WTC11 (cell line): Measurements from ENCODE around the gene PARVG. TPM values are rescaled to one million over a fixed set of nuclear protein-coding genes. Genes with fewer than 3 reads are reported as not detected.
A peak's percentile ranks its signal among the peaks of the same experiment; 100 is the strongest.

Experiments used
- ATAC-seq: fragments of 200-7000 bp; cut with Tn5 transposase; 2 replicates; pipeline ENCODE4 v1.10.0; 2021; ENCODE audit warnings: mild to moderate bottlenecking, moderate library complexity
- Bru-seq: library from RNA; stranded (reverse); fragments of 400-500 nt; gene quantifications from one replicate; lab custom pipeline; 2021; lab: Mats Ljungman, UMichigan
- CTCF ChIA-PET: fragments of 300-600 bp; sonication (Branson Sonifier 250); formaldehyde crosslinking; loops from one replicate; lab custom pipeline; 2021; ENCODE audit warnings: antibody characterized with exemption; lab: Charles Lee
- POLR2A ChIA-PET: fragments of 350-600 bp; sonication (Branson Sonifier 250); formaldehyde crosslinking; loops from one replicate; lab custom pipeline; 2021; ENCODE audit warnings: antibody characterized with exemption; lab: Charles Lee
- DNase-seq: peaks from one replicate; pipeline ENCODE4 v3.0.0; 2021; ENCODE audit warnings: low spot score
- H3K27ac Mint-ChIP-seq: 2 replicates; pipeline ENCODE4 v1.8.0; 2021; ENCODE audit warnings: mixed read lengths
- H3K27me3 Mint-ChIP-seq: 2 replicates; pipeline ENCODE4 v1.8.0; 2021; ENCODE audit warnings: low read depth, mild to moderate bottlenecking, moderate library complexity, mixed read lengths
- H3K36me3 Mint-ChIP-seq: 2 replicates; pipeline ENCODE4 v1.8.0; 2021; ENCODE audit warnings: mixed read lengths
- H3K4me1 Mint-ChIP-seq: 2 replicates; pipeline ENCODE4 v1.8.0; 2022; ENCODE audit warnings: mixed read lengths
- H3K4me3 Mint-ChIP-seq: 2 replicates; pipeline ENCODE4 v1.8.0; 2021; ENCODE audit warnings: mild to moderate bottlenecking, moderate library complexity, mixed read lengths
- H3K9me3 Mint-ChIP-seq: 2 replicates; pipeline ENCODE4 v1.8.0; 2021; ENCODE audit warnings: mixed read lengths
- ATF1 ChIP-seq: sonication (generic); formaldehyde crosslinking; IDR thresholded peaks from 2 replicates; pipeline ENCODE4 v1.8.1; 2023; ENCODE audit warnings: mild to moderate bottlenecking, moderate library complexity, missing genetic modification reagents
- GRHL2 ChIP-seq: fragments of 250-450 bp; sonication (Bioruptor Pico); IDR thresholded peaks from 2 replicates; pipeline ENCODE4 v1.8.0; 2022; ENCODE audit warnings: mild to moderate bottlenecking, moderate library complexity; ENCODE audit not compliant: insufficient replicate concordance, severe bottlenecking
- JAZF1 ChIP-seq: fragments of 250-450 bp; sonication (Bioruptor Pico); IDR thresholded peaks from 2 replicates; pipeline ENCODE4 v1.9.0; 2021; ENCODE audit warnings: moderate library complexity, mild to moderate bottlenecking, inconsistent platforms
- NFYB ChIP-seq: sonication (generic); formaldehyde crosslinking; conservative IDR thresholded peaks from 2 replicates; pipeline ENCODE4 v1.8.0; 2022; ENCODE audit warnings: low read depth, missing genetic modification reagents
- NR1H2 ChIP-seq: sonication (generic); formaldehyde crosslinking; IDR thresholded peaks from 2 replicates; pipeline ENCODE4 v1.9.0; 2021; ENCODE audit warnings: mild to moderate bottlenecking, moderate library complexity, missing genetic modification reagents
- SOX15 ChIP-seq: fragments of 250-450 bp; sonication (Bioruptor Pico); IDR thresholded peaks from 2 replicates; pipeline ENCODE4 v1.9.0; 2021; ENCODE audit warnings: mild to moderate bottlenecking
- SP1 ChIP-seq: sonication (generic); formaldehyde crosslinking; conservative IDR thresholded peaks from 2 replicates; pipeline ENCODE4 v1.8.1; 2022; ENCODE audit warnings: missing genetic modification reagents
- TP53 ChIP-seq: sonication (generic); formaldehyde crosslinking; IDR thresholded peaks from 2 replicates; pipeline ENCODE4 v1.8.1; 2023; ENCODE audit warnings: mild to moderate bottlenecking, missing genetic modification reagents
- USF2 ChIP-seq: sonication (generic); formaldehyde crosslinking; IDR thresholded peaks from 2 replicates; pipeline ENCODE4 v1.8.1; 2023; ENCODE audit warnings: mild to moderate bottlenecking, missing genetic modification reagents, moderate library complexity
- ZNF232 ChIP-seq: sonication (generic); formaldehyde crosslinking; IDR thresholded peaks from 2 replicates; pipeline ENCODE4 v1.8.0; 2022; ENCODE audit warnings: mild to moderate bottlenecking, missing genetic modification reagents
- long read RNA-seq, 3 experiments: library from RNA in 1 of 3; library from capped mRNA in 1 of 3; library from polyadenylated mRNA in 1 of 3; unstranded in 2 of 3; stranded (forward) in 1 of 3; transcript quantifications; one replicate each; pipeline ENCODE4 v2.0.0, GENCODE V29; 2021
- total RNA-seq: library from RNA; stranded (reverse); gene quantifications from 3 replicates; pipeline ENCODE4 v1.2.3, GENCODE V29; 2021
- TF ChIP-seq, protein P1 (sequence below): fragments of 250-450 bp; sonication (Bioruptor Pico); IDR thresholded peaks from 2 replicates; pipeline ENCODE4 v1.9.0; 2021; ENCODE audit warnings: mild to moderate bottlenecking
- TF ChIP-seq, protein P2 (sequence below): sonication (generic); formaldehyde crosslinking; IDR thresholded peaks from 2 replicates; pipeline ENCODE4 v1.8.0; 2023; ENCODE audit warnings: missing genetic modification reagents

The PARVG gene
- total RNA-seq = 0.41 to 0.94 TPM (median 0.69 TPM) in 3 replicates
- percentile 14 among the genes with signal in this experiment for Bru-seq, nascent RNA
- long read RNA-seq, experiment 1, partial matches to known transcripts = 1 of 2 reads
- long read RNA-seq, experiment 1, other reads (novel, unspliced or antisense) = 1 of 2 reads
- long read RNA-seq, experiment 2, partial matches to known transcripts = 0 of 1 reads
- long read RNA-seq, experiment 2, other reads (novel, unspliced or antisense) = 1 of 1 reads
- long read RNA-seq, experiment 3 = 0 reads

- no peaks in the 10 kb centered on the region for H3K9me3 Mint-ChIP-seq
- peaks cover 14% of the 10 kb centered on the region for H3K4me1 Mint-ChIP-seq
- peak; percentile 52 for DNase-seq
- ATAC-seq = peak; percentile 57
- CTCF ChIA-PET = interaction anchor here (1.0 to 1.7 kb wide), 7 partner anchors 10 to 108 kb away, joined by 3 to 6 read pairs (median 4); no protein-coding TSS in a partner anchor
- H3K27me3 Mint-ChIP-seq = no peaks in the 10 kb centered on the region
- 0 out of 2 replicates have a peak within 1 kb of the TSS, but pooled peaks have one; percentile 63 for H3K27ac Mint-ChIP-seq
- POLR2A ChIA-PET = interaction anchor here (0.6 to 0.7 kb wide), 3 partner anchors 11 to 285 kb away, joined by 3 to 4 read pairs (median 3); no protein-coding TSS in a partner anchor
- no peaks in the 10 kb centered on the region for H3K36me3 Mint-ChIP-seq
- TF ChIP-seq, protein P1, sequence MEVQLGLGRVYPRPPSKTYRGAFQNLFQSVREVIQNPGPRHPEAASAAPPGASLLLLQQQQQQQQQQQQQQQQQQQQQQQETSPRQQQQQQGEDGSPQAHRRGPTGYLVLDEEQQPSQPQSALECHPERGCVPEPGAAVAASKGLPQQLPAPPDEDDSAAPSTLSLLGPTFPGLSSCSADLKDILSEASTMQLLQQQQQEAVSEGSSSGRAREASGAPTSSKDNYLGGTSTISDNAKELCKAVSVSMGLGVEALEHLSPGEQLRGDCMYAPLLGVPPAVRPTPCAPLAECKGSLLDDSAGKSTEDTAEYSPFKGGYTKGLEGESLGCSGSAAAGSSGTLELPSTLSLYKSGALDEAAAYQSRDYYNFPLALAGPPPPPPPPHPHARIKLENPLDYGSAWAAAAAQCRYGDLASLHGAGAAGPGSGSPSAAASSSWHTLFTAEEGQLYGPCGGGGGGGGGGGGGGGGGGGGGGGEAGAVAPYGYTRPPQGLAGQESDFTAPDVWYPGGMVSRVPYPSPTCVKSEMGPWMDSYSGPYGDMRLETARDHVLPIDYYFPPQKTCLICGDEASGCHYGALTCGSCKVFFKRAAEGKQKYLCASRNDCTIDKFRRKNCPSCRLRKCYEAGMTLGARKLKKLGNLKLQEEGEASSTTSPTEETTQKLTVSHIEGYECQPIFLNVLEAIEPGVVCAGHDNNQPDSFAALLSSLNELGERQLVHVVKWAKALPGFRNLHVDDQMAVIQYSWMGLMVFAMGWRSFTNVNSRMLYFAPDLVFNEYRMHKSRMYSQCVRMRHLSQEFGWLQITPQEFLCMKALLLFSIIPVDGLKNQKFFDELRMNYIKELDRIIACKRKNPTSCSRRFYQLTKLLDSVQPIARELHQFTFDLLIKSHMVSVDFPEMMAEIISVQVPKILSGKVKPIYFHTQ (CRISPR knock-in tag) = no peak
- TF ChIP-seq NFYB (CRISPR knock-in tag) = 0 out of 2 replicates have a peak, but pooled peaks have one; percentile 16
- no peak within 1 kb of the TSS for H3K4me3 Mint-ChIP-seq
These were observed at the start of gene PARVG for GRCh38 chr22:44180706-44181032. TSS of gene PARVG (plus strand) at chr22:44180925. CDS start at chr22:44183330, 2,405 bp downstream.

GRCh38 chr22:44131412-44131811, 49.3 kb upstream of the PARVG start:
- TF ChIP-seq SP1 (CRISPR knock-in tag) (no peak), ATF1 (no peak), JAZF1 (CRISPR knock-in tag) (no peak), SOX15 (CRISPR knock-in tag) (no peak), ZNF232 (CRISPR knock-in tag) (no peak)
- H3K9me3 Mint-ChIP-seq = peaks cover 24% of the 10 kb centered on the region
- no peak for DNase-seq
- peaks cover 13% of the 10 kb centered on the region for H3K27me3 Mint-ChIP-seq
- no peak overlapping the region for H3K4me3 Mint-ChIP-seq
- no peak overlapping the region for H3K27ac Mint-ChIP-seq
- peaks cover 23% of the 10 kb centered on the region for H3K36me3 Mint-ChIP-seq
- no peak for ATAC-seq
- ChIA-PET CTCF (no interaction called here), POLR2A (no interaction called here)
- peaks cover 17% of the 10 kb centered on the region for H3K4me1 Mint-ChIP-seq

DNA sequence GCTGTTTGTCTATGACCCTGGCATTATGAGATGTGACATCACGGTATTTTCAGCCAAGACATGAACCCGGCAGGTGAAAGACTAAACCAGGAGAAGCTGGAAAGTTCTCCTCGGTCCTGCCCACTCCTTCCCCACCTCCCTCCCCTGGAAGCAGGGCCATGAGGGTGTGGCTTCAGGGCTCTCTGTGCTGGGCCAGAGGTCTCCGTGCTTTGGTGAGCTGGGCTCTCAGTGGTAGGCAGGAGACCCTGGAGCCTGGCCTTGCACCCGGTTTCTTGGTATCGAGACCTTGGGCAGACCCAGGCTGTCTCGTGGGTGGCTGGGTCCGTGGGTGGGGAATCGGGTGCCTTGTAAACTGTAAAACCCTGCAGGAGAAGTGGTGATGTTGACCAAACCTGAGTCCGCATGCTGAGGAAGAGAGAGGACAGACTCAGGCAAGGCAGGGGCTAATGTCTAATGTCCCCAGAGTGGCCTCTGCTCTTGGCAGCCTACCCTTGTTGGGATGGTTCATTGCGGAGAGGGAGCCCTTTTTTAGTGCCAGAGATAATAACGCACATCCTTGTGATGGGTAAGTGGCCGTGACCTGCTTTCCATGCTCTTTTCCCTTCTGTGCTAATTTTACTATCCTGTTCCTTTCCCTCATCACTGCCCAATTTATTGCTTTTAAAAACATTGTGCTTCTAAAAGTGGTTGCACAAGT, 48.6 kb upstream of the PARVG start:
- POLR2A ChIA-PET = no interaction called here
- Mint-ChIP-seq H3K4me3 (no peak overlapping the region), H3K27me3 (peaks cover 15% of the 10 kb centered on the region), H3K4me1 (peaks cover 17% of the 10 kb centered on the region), H3K9me3 (peaks cover 24% of the 10 kb centered on the region), H3K27ac (no peak overlapping the region), H3K36me3 (peaks cover 23% of the 10 kb centered on the region)
- no peak for ATAC-seq
- CTCF ChIA-PET = interaction anchor here (0.9 to 1.1 kb wide), 2 partner anchors 11 to 51 kb away, joined by 3 to 4 read pairs; no protein-coding TSS in a partner anchor
- no peak for DNase-seq
- TF ChIP-seq, protein P2, sequence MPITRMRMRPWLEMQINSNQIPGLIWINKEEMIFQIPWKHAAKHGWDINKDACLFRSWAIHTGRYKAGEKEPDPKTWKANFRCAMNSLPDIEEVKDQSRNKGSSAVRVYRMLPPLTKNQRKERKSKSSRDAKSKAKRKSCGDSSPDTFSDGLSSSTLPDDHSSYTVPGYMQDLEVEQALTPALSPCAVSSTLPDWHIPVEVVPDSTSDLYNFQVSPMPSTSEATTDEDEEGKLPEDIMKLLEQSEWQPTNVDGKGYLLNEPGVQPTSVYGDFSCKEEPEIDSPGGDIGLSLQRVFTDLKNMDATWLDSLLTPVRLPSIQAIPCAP (CRISPR knock-in tag) = no peak
- no peak for TF ChIP-seq NR1H2 (CRISPR knock-in tag)

DNA sequence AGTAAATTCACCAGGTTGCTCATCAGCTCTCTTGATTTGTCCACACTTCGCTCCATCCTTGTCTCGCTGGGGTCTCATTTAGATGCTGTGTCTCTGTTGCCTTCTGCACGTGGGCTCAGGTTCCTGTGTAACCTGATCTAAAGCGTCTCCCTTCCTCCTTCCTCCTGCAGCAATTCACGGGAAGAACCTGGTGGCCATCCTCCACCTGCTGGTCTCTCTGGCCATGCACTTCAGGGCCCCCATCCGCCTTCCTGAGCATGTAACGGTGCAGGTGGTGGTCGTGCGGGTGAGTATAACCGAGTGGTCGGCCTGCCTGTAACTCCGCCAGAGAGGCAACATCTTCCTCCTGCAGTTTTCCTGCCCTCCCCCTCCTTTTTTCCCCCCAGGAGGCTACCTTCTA, 48.0 kb upstream of the PARVG start:
- ChIA-PET POLR2A (no interaction called here), CTCF (interaction anchor here (0.9 to 1.1 kb wide), 2 partner anchors 12 to 52 kb away, joined by 3 to 4 read pairs; no protein-coding TSS in a partner anchor)
- Mint-ChIP-seq H3K4me3 (no peak overlapping the region), H3K9me3 (peaks cover 24% of the 10 kb centered on the region), H3K4me1 (peaks cover 17% of the 10 kb centered on the region), H3K36me3 (peaks cover 23% of the 10 kb centered on the region), H3K27me3 (peaks cover 14% of the 10 kb centered on the region), H3K27ac (no peak overlapping the region)
- TF ChIP-seq USF2 (CRISPR knock-in tag) (peak; percentile 21; the same call in 1 of the 2 replicates), TP53 (0 out of 2 replicates have a peak, but pooled peaks have one; percentile 26), GRHL2 (CRISPR knock-in tag) (no peak)
- ATAC-seq (peak; percentile 90), DNase-seq (peak; percentile 36)
